Measurements from ENCODE around the gene LENG8. TPM values are rescaled to one million over a fixed set of nuclear protein-coding genes. Genes with fewer than 3 reads are reported as not detected.

LENG8 gene
- 203 and 209 TPM in 2 replicates for total RNA-seq

DNA sequence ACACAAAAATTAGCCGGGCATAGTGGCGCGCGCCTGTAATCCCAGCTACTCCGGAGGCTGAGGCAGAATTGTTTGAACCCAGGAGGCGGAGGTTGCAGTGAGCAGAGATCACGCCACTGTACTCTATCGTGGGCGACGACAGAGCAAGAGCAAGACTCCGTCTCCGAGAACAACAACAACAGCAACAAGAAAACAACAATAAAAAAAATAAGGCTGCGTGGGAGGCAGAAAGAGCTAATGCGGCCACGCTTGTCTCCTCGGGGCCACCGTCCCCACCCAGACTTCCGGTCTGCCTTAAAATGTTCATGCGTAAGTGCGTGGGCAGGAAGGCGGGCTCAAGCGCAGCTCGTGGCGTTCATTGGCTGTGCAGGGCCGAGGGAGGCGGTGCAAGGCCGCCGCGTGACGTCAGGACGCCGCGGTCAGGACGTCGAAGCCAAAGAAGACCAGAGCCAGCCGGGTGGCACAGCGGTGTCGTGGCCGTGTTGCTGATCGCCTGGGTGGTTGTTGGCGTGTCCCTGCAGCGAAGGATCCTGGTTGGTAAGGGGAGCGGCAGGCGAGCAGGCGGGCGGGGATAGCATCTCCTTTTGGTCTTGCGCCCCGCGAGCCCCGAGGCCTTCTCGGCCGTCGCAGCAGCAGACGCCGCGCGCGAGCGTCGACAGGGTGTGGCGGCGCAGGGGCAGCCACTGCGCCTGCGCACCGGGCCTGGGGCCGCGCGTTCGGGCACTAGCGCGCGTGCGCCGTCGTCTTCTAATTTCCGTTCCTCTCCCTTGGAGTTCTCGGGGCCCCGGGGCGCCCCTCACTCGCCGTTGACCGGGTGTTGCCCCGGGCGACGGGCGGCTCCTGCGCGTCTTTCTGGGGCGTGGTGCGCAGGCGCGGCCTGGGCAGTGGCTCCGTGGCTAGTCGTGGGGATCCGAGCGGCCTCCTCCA is at the start of gene LENG8:
LENG8 (plus strand) TSS at position 426 of the 927 bp plus-strand sequence. CDS start 2,146 bp downstream, outside the sequence.
- intact Hi-C loops (cut with micrococcal nuclease), result loop anchor here (1.0 kb wide), 1 partner anchor 15 kb away; no protein-coding TSS in a partner anchor
- H3K36me3 Mint-ChIP-seq (ENCODE audit: low read depth), result peaks cover 72% of the 10 kb centered on the region
- H3K4me1 Mint-ChIP-seq (ENCODE audit: low read depth), result peaks cover 27% of the 10 kb centered on the region
- no peaks in the 10 kb centered on the region for H3K27me3 Mint-ChIP-seq (ENCODE audit: low read depth)
- peak; percentile 97 for DNase-seq (ENCODE audit: low spot score)
- peak within 1 kb of the TSS; percentile 100 for H3K4me3 Mint-ChIP-seq (ENCODE audit: low read depth)
- H3K27ac Mint-ChIP-seq, result peak within 1 kb of the TSS; percentile 97
- no peaks in the 10 kb centered on the region for H3K9me3 Mint-ChIP-seq

DNA sequence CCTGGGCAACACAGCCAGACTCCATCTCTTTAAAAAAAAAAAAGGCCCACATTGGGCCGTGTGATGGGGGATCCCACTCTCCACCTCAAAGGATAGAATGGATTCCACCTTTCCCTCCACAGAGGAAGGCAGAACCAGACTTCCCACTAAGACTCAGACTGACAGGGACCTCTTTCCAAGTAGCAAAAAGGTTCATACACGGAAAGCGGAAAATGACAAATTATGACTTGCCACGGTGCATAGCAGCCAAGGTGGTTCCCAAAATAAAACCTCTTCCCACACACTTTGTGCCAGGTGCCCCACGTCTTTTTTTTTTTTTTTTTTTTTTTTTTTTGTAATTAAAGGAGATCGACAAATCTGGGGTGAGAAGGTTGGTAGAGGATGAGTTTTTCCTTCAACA is 48.1 kb upstream of the LENG8 start:
- Mint-ChIP-seq H3K27ac (no peak overlapping the region), H3K4me1 (ENCODE audit: low read depth) (no peaks in the 10 kb centered on the region), H3K36me3 (ENCODE audit: low read depth) (no peaks in the 10 kb centered on the region), H3K4me3 (ENCODE audit: low read depth) (no peak overlapping the region), H3K9me3 (no peaks in the 10 kb centered on the region), H3K27me3 (ENCODE audit: low read depth) (peaks cover 3% of the 10 kb centered on the region)
- intact Hi-C loops (cut with micrococcal nuclease), result no loop called here
- DNase-seq (ENCODE audit: low spot score), result no peak

DNA sequence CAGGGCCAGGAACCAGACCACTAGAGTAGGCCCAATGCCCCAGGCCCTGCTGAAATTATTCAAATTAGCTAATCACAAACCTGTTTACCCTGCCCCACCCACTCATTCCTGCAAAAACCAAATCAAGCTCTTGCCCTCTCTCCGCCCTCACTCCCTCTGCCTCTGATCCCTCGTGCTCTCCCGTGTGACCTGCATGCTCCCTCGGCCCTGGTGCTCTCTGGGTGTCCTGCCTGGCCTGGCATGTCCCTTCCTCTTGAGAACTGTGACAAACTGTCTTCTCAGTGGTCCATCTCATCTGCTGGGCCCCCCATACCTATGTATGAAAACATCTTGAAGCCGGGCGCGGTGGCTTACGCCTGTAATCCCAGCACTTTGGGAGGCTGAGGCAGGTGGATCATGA is 45.9 kb upstream of the LENG8 start:
- no peak overlapping the region for H3K4me3 Mint-ChIP-seq (ENCODE audit: low read depth)
- peaks cover 3% of the 10 kb centered on the region for H3K27me3 Mint-ChIP-seq (ENCODE audit: low read depth)
- H3K4me1 Mint-ChIP-seq (ENCODE audit: low read depth), result no peaks in the 10 kb centered on the region
- intact Hi-C loops (cut with micrococcal nuclease), result no loop called here
- no peak for DNase-seq (ENCODE audit: low spot score)
- no peaks in the 10 kb centered on the region for H3K36me3 Mint-ChIP-seq (ENCODE audit: low read depth)
- H3K27ac Mint-ChIP-seq, result no peak overlapping the region
- H3K9me3 Mint-ChIP-seq, result peaks cover 8% of the 10 kb centered on the region

DNA sequence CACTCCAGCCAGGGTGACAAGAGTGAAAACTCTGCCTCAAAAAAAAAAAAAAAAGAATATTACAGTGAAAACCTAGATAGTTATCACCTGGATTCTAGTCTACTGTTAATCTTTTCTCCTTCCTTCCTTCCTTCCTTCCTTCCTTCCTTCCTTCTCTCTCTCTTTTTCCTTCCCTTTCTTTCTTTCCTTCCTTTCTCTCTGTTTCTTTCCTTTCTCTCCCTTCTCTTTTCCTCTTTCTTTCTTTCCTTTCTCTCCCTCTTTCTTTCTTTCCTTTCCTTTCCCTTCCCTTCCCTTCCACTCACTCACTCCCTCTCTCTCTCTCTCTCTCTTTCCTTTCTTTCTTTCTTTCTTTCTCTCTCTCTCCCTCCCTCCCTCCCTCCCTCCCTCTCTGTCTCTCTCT is 43.4 kb upstream of the LENG8 start:
- Mint-ChIP-seq H3K9me3 (peaks cover 15% of the 10 kb centered on the region), H3K4me3 (ENCODE audit: low read depth) (no peak overlapping the region), H3K4me1 (ENCODE audit: low read depth) (no peaks in the 10 kb centered on the region), H3K27ac (no peak overlapping the region), H3K27me3 (ENCODE audit: low read depth) (peaks cover 3% of the 10 kb centered on the region), H3K36me3 (ENCODE audit: low read depth) (peaks cover 3% of the 10 kb centered on the region)
- no peak for DNase-seq (ENCODE audit: low spot score)
- intact Hi-C loops (cut with micrococcal nuclease), result no loop called here

DNA sequence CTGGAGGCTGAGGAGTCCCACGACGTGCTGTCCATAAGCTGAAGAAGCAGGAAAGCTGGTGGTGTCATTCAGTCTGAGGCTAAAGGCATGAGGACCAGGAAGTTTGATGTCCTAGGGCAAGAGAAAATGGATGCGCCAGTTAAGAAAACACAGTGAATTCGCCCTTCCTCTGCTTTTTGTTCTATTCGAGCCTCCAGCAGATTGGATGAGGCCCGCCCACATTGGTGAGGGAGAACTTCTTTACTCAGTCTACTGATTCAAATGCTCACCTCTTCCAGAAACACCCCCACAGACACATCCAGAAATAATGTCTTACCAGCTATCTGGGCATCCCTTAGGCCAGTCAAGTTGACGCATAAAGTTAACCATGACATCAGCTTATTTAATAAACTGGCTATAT is 41.2 kb upstream of the LENG8 start:
- H3K27me3 Mint-ChIP-seq (ENCODE audit: low read depth), result peaks cover 8% of the 10 kb centered on the region
- intact Hi-C loops (cut with micrococcal nuclease), result no loop called here
- H3K9me3 Mint-ChIP-seq, result peaks cover 15% of the 10 kb centered on the region
- peaks cover 3% of the 10 kb centered on the region for H3K36me3 Mint-ChIP-seq (ENCODE audit: low read depth)
- DNase-seq (ENCODE audit: low spot score), result no peak
- no peak overlapping the region for H3K27ac Mint-ChIP-seq
- H3K4me1 Mint-ChIP-seq (ENCODE audit: low read depth), result no peaks in the 10 kb centered on the region
- no peak overlapping the region for H3K4me3 Mint-ChIP-seq (ENCODE audit: low read depth)

DNA sequence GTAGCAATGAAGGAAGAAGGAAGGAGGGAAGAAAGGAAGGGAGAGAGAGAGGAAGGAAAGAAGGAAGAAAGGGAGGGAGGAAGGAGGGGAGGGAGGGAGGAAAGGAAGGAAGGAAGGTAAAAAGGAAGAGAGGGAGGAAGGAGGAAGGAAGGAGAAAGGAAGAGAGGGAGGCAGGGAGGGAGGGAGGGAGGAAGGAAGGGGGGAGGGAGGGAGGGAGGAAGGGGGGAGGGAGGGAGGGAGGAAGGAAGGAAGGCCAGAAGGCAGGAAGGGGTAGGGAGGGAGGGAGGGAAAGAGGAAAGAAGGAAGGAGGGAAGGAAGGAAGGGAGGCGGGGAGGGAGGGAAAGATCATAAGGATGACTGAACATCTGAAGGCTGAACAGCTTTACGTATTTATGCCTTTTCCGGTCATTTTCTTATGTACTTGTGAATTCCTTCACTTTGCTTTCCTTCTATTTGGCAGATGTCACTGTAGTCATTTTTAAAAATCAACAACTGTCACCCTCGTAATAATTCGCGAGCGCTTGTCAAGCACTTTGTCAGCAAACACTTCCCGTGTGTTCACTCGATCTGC is 40.5 kb upstream of the LENG8 start:
- no peak overlapping the region for H3K4me3 Mint-ChIP-seq (ENCODE audit: low read depth)
- intact Hi-C loops (cut with micrococcal nuclease), result no loop called here
- peaks cover 3% of the 10 kb centered on the region for H3K36me3 Mint-ChIP-seq (ENCODE audit: low read depth)
- H3K27me3 Mint-ChIP-seq (ENCODE audit: low read depth), result peaks cover 9% of the 10 kb centered on the region
- peak overlapping the region; percentile 46 for H3K27ac Mint-ChIP-seq
- peaks cover 15% of the 10 kb centered on the region for H3K9me3 Mint-ChIP-seq
- no peaks in the 10 kb centered on the region for H3K4me1 Mint-ChIP-seq (ENCODE audit: low read depth)
- no peak for DNase-seq (ENCODE audit: low spot score)

DNA sequence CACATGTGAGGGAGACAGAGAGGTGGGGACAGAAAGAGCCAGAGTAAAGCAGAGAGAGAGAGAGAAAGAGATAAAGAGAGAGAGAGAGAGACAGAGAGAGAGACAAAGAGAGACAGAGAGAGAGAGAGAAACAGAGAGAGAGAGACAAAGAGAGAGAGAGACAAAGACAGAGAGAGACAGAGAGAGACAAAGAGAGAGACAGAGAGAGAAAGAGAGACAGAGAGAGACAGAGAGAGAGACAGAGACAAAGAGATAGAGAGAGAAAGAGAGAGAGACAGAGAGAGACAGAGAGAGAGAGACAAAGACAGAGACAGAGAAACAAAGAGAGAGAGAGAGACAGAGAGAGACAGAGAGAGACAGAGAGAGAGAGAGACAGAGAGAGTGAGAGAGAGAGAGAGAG is 38.0 kb upstream of the LENG8 start:
- Mint-ChIP-seq H3K36me3 (ENCODE audit: low read depth) (peaks cover 3% of the 10 kb centered on the region), H3K4me1 (ENCODE audit: low read depth) (no peaks in the 10 kb centered on the region), H3K9me3 (peaks cover 20% of the 10 kb centered on the region), H3K27me3 (ENCODE audit: low read depth) (peaks cover 22% of the 10 kb centered on the region), H3K27ac (no peak overlapping the region), H3K4me3 (ENCODE audit: low read depth) (no peak overlapping the region)
- no peak for DNase-seq (ENCODE audit: low spot score)
- intact Hi-C loops (cut with micrococcal nuclease), result no loop called here

DNA sequence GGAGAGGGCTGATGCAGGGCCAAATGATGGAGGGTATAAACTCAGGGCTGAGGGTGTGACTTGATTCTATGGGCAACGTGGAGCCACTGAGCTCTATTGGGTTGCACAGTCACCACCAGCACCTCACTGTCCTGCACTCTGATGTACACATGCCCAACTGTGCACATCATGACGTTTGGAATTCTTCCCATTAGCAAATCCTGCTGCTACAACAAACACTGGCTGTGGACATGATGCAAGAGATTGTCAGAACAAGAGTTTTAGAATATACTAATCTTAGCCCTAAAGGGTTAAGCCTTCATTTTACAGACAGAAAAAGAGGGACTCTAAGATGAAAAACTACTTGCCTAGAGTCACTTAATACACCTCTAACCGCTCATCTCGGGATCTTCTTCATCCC is 36.1 kb upstream of the LENG8 start:
- Mint-ChIP-seq H3K4me3 (ENCODE audit: low read depth) (no peak overlapping the region), H3K27ac (no peak overlapping the region), H3K4me1 (ENCODE audit: low read depth) (peaks cover 9% of the 10 kb centered on the region), H3K27me3 (ENCODE audit: low read depth) (peaks cover 32% of the 10 kb centered on the region), H3K36me3 (ENCODE audit: low read depth) (peaks cover 3% of the 10 kb centered on the region), H3K9me3 (peaks cover 14% of the 10 kb centered on the region)
- intact Hi-C loops (cut with micrococcal nuclease), result no loop called here
- no peak for DNase-seq (ENCODE audit: low spot score)

DNA sequence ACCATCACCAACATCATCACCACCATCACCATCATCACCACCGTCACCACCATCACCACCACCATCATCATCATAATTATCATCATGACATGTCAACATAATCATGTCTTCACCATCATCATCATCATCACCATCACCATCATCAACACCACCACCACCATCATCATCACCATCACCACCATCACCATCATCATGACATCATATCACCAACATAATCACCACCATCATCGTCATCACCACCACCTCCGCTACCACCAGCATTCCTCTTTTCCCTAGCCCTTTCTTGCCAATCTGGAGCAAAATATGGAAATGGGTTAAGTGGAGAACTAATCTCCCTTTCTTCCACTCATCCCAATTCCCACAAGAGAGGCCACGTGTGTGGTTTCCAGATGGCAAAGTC is 34.8 kb upstream of the LENG8 start:
- DNase-seq (ENCODE audit: low spot score), result no peak
- intact Hi-C loops (cut with micrococcal nuclease), result no loop called here
- H3K4me1 Mint-ChIP-seq (ENCODE audit: low read depth), result peaks cover 14% of the 10 kb centered on the region
- no peak overlapping the region for H3K27ac Mint-ChIP-seq
- H3K27me3 Mint-ChIP-seq (ENCODE audit: low read depth), result peaks cover 32% of the 10 kb centered on the region
- no peaks in the 10 kb centered on the region for H3K36me3 Mint-ChIP-seq (ENCODE audit: low read depth)
- peaks cover 8% of the 10 kb centered on the region for H3K9me3 Mint-ChIP-seq
- no peak overlapping the region for H3K4me3 Mint-ChIP-seq (ENCODE audit: low read depth)

DNA sequence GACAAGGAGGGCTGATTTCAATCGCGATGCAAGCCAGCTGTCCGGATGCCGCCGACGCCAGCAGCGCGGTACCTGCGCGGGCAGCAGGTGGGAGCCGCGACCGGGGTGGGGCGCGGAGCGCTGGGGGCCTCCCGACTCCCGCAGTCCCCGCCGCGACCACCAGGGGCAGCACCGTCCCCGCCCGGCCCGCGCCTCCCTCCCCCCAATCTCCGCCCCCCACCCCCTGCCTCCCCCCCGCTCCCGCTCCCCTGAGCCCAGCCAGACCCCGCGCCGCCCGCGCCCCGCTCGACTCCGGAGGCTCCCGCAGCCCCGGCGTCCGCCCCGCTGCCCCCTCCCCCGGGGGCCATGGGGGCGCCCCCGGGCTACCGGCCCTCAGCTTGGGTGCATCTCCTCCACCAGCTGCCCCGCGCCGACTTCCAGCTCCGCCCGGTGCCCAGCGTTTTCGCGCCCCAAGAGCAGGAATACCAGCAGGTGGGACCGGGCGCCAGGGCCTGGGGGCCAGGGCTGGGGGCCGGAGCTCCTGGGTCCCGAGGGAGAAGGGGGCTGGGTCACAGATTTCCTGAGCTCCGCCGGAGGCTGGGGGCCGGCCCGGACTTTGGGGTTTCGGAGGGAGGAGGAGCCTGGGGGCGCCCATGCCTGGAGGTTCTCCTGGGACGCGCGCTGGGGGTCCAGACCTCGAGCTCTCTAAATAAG is 33.6 kb upstream of the LENG8 start, which contains the start of gene TTYH1:
TTYH1 (plus strand) TSS at position 257 of the 693 bp plus-strand sequence; CDS start at position 346, 89 bp downstream.
- peaks cover 32% of the 10 kb centered on the region for H3K27me3 Mint-ChIP-seq (ENCODE audit: low read depth)
- no peak for DNase-seq (ENCODE audit: low spot score)
- H3K27ac Mint-ChIP-seq, result no peak within 1 kb of the TSS
- intact Hi-C loops (cut with micrococcal nuclease), result no loop called here
- H3K36me3 Mint-ChIP-seq (ENCODE audit: low read depth), result no peaks in the 10 kb centered on the region
- no peak within 1 kb of the TSS for H3K4me3 Mint-ChIP-seq (ENCODE audit: low read depth)
- peaks cover 5% of the 10 kb centered on the region for H3K9me3 Mint-ChIP-seq
- H3K4me1 Mint-ChIP-seq (ENCODE audit: low read depth), result peaks cover 14% of the 10 kb centered on the region

DNA sequence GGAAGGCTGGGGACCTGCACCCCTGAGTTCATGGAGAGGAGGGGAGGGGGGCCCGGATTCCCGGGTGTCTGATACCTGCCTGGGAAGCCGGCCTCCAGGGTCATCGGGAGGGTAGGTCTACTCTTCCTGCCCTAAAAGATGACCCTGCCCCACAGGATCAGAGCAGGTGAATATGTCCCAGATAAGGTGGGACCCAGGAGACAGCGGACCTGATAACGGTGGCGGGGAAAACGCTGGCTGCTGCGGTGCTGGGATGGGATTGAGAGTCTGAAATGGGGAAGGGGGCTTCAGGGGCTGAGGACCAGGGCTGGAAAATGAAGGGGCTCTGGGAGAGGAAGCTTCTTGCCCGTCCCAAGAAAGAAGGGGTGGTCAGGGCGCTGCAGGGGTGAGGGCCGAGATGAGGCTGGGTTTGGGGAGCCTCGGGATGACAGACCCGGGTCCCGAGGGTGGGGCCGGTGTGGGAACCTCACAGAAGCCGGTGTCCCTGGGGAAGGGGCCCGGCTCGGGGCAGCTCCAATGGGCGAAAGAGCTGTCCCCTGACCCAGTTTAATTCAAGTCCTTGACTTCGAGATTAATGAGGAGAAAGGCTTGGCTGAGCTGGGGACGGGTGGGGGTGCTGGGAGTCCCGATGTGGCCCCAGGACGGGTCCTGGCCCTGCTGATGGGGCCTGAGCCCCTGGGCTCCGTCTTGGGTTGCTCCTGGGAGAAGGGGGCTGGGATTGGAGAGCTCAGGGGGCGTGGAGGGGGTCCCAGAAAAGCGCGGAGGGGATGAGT is 32.9 kb upstream of the LENG8 start:
- Mint-ChIP-seq H3K27ac (no peak overlapping the region), H3K4me1 (ENCODE audit: low read depth) (peaks cover 14% of the 10 kb centered on the region), H3K4me3 (ENCODE audit: low read depth) (no peak overlapping the region), H3K27me3 (ENCODE audit: low read depth) (peaks cover 28% of the 10 kb centered on the region), H3K36me3 (ENCODE audit: low read depth) (no peaks in the 10 kb centered on the region), H3K9me3 (peaks cover 5% of the 10 kb centered on the region)
- DNase-seq (ENCODE audit: low spot score), result no peak
- intact Hi-C loops (cut with micrococcal nuclease), result no loop called here

DNA sequence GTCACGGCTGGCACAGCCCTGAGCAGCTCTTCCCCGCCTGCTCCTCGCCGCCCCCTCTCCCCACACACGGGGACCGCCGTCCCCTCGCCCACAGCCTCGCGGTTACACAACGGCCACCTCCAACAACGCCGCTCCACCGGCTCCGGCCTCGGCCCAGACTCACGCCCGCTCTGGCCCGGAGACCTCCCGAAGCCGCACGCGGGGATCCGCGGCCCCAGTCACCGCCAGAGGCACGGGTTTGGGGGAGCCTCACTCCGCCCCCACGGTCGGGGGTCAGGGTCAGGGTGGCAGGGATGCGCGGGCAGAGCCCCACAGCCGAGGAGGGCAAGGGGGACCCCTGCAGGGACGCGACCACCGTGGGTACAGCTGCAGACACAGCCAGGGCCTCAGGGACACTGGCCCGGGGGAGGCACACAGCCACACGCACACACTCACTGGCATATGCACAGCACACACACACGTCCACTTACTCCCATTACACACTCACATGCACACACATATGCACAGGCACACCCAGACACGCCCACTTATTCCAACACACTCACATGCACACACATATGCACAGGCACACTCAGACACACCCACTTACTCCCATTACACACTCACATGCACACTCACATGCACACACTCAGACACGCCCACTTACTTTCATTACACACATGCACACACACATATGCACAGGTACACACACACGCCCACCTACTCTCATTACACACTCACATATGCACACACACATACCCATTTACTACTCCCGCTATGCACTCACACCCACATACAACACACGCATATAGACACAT is 32.1 kb upstream of the LENG8 start:
- H3K27me3 Mint-ChIP-seq (ENCODE audit: low read depth), result peaks cover 27% of the 10 kb centered on the region
- H3K4me1 Mint-ChIP-seq (ENCODE audit: low read depth), result peaks cover 14% of the 10 kb centered on the region
- intact Hi-C loops (cut with micrococcal nuclease), result no loop called here
- no peak overlapping the region for H3K4me3 Mint-ChIP-seq (ENCODE audit: low read depth)
- H3K9me3 Mint-ChIP-seq, result peaks cover 5% of the 10 kb centered on the region
- no peaks in the 10 kb centered on the region for H3K36me3 Mint-ChIP-seq (ENCODE audit: low read depth)
- H3K27ac Mint-ChIP-seq, result no peak overlapping the region
- DNase-seq (ENCODE audit: low spot score), result no peak
